NCI-H748 (cell line): ENCODE measurements around the gene KICS2.

Experiments used
- DNase-seq: peaks from one replicate; lab custom pipeline; 2025; ENCODE audit not compliant: unreplicated experiment; lab: John Stamatoyannopoulos, UW

The KICS2 gene

GRCh38 chr12:64175254-64175945 lies 46.7 kb downstream of the KICS2 start:
- DNase-seq, result peak; percentile 17

GRCh38 chr12:64173456-64173855 lies 48.6 kb downstream of the KICS2 start:
- DNase-seq, result no peak
